Stimulated activated CD8-positive, alpha-beta memory T cell treated with anti-CD3 and anti-CD28 coated beads, Interleukin-12 subunit alpha, Interleukin-12 subunit beta, amount 100 ng/mL, for 24 hours (primary cell): ENCODE results near the gene BCAM.
"Not testable (repeated sequence)": the region's sequence is repeated elsewhere in the genome, so short reads cannot be mapped to it uniquely, and the experiment has no call there.

Source experiments
- DNase-seq: peaks from one replicate; pipeline ENCODE4 v3.0.0-alpha.2; 2020; ENCODE audit errors: extremely low read depth

The BCAM gene

GRCh38 chr19:44808463-44809371, at the start of gene BCAM:
Gene BCAM, plus strand, starts transcription at chr19:44809103. Its CDS starts 22 bp downstream, at chr19:44809125.
- no peak for DNase-seq

DNA sequence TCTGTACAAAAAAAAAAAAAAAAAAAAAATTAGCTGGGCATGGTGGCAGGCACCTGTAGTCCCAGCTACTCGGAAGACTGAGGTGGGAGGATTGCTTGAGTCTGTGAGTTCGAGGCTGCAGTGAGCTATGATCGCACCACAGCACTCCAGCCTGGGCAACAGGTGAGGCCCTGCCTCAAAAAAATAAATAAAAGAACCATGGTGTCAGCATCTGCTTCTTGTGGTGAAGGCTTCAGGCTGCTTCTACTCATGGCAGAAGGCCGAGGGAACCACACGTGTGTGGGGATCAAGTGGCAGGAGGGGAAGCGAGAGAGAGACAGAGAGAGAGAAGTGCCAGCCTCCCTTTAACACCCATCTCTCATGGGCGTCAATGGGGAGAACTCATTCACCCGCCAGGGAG, 46.9 kb upstream of the BCAM start:
- DNase-seq: no peak

DNA sequence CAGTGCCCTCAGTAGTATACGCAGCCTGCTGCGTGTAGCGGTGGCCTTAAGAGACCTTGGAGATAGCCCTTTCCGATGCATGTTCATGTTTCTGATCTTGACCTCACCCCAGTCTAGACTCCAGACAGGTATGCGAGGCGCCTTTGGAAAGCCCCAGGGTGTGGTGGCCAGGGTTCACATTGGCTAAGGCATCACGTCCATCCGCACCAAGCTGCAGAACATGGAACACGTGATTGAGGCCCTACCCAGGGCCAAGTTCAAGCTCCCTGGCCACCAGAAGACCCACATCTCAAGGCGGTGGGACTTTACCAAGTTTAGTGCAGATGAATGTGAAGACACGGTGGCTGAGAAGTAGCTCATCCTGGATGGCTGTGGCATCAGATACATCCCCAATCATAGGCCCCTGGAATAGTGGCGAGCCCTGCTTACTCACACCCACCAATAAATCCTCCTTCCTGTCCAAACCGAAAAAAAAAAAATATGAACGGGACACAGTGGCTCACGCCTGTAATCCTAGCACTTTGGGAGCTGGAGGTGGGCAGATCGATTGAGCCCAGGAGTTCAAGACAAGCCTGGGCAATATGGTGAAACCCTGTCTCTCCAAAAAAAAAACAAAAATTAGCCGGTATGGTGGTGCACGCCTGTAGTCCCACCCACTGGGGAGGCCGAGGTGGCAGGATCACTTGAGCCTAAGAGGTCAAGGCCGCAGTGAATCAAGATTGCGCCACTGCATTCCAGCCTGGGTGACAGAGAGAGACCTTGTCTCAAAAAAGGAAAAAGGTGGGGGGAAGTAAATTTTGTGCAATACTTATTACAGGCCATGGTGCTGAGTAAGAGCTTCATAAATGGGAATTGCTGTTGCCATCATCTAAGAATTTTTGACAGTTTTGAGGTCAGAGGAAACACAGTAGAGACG, 43.6 kb upstream of the BCAM start:
- DNase-seq: no peak

DNA sequence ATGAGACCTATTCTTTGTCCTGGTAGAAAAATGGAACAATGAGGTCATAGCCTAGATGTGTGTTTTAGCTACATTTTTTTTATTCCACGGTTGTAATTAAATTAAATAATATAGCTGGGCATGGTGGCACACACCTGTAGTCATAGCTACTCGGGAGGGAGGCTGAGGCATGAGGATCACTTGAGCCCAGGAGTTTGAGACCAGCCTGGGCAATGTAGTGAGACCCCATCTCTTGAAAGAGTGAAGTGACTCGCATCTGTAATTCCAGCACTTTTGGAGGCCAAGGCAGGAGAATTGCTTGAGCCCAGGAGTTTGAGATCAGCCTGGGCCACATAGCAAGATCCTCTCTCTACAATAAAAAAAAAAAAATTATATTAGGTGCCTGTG, 43.0 kb upstream of the BCAM start:
- DNase-seq: no peak

DNA sequence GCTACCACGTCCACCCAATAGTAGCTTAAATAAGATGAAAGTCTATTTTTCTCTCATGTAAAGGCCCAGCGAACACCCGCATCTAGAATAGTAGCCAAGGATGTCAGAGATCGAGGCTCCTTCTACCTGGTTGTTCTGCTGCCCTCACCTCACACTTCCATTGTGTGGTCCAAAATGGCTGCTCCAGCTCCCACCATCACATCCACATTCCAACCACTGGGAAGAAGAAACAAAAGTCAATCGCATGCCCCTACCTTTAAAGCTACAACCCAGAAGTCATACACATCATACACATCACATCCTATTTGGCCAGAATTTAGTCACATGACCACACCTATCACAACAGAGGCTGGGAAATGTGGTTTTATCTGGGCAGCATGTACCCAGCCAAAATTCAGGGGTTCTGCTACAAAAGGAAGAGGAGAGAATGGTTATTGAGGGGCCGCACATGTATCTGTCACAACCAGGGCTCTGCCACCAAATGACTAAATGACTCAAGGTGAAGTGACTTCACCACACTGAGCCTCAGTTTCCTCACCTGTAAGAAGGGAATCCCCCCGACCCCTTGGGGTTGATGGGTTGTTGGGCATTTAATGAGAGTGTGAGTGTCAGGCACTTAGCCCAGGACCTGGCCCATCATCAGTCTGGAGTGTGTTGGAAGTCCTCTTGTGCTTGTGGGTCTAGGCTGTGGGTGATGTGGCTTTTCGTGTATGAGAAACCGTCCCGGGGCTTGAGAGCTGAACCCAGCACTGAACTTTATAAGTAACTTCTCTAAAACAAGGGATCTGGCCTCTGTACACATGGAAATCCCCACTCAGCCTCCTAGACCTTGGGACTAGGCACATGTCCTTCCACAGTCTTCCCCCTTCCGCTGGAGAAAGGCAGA, 41.4 kb upstream of the BCAM start:
- DNase-seq: no peak

- peak; percentile 92 for DNase-seq
Observed at GRCh38 chr19:44770550-44771257, 38.2 kb upstream of the BCAM start.

DNA sequence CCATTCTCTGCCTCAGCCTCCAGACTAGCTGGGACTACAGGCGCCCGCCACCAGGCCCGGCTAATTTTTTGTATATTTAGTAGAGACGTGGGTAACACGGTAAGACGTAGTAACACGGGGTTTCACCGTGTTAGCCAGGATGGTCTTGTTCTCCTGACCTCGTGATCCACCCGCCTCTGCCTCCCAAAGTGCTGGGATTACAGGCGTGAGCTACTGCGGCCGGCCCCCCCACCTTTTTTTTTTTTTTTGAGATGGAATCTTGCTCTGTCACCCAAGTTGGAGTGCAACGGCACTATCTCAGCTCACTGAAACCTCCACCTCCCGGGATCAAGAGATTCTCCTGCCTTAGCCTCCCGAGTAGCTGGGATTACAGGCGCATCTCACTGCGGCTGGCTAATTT, 36.8 kb upstream of the BCAM start:
- not testable (repeated sequence) for DNase-seq

GRCh38 chr19:44772959-44773358, 35.9 kb upstream of the BCAM start:
- DNase-seq: no peak

DNA sequence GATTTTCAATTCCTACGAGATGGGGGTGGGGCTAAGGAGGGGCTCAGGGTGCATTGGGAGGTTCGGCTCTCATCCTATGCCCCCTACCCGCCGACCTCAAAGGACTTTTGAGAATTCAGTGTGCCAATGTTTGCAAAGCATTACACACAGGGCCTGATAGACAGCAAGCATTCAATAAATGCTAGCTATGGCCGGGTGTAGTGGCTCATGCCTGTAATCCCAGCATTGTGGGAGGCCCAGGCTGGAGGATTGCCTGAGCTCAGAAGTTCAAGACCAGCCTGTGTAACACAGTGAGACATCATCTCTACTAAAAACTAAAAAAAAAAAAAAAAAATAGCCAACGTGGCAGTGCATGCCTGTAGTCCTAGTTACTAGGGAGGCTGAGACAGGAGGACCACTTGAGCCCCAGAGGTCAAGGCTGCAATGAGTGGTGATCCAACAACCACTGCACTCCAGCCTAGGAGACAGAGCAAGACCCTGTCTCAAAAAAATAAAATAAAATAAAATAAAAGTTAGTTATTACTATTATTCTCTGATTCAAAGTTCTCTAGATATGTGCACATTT, 33.1 kb upstream of the BCAM start:
- DNase-seq: no peak

- DNase-seq: no peak
Observed at GRCh38 chr19:44776402-44777096, 32.4 kb upstream of the BCAM start.

GRCh38 chr19:44777715-44778347, 31.1 kb upstream of the BCAM start, which contains the start of gene CBLC:
Gene CBLC, plus strand, starts transcription at chr19:44777890. Its CDS starts 42 bp downstream, at chr19:44777932.
- no peak for DNase-seq

GRCh38 chr19:44779150-44779549, 29.8 kb upstream of the BCAM start:
- DNase-seq: no peak

GRCh38 chr19:44781694-44782093, 27.2 kb upstream of the BCAM start:
- DNase-seq: not testable (repeated sequence)

- no peak for DNase-seq
Observed at GRCh38 chr19:44782729-44783128, 26.2 kb upstream of the BCAM start.

DNA sequence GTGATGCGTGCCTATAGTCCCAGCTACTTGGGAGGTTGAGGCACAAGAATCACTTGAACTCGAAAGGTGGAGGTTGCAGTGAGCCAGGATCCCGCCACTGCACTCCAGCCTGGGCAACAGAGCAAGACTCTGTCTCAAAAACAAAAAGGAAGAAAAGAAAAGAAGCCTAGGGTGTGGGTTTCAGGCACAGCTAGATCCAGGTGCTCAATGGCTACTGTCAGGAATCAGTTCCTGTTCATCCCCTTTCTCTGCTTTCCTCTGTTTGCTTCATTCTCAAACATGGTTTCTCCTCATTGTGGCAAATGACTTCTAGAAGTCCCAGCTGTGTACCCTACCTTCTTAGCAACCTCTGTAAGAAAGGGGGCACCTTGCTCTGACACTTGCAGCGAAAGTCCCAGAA, 25.4 kb upstream of the BCAM start:
- no peak for DNase-seq

DNA sequence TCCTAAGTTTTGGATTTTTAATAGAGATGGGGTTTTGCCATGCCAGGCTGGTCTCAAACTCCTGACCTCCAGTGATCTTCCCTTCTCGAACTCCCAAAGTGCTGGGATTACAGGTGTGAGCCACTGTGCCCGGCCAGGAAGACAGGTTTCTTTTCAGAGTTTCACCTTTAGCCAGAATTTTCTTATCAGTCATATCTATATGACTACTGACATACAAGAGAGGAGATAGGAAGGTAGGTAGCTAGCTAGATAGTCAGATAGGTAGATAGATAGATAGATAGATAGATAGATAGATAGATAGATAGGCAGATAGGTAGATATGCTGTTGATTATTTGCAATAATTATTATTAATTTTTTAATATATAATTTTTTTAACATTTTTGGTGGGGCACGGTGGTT, 23.6 kb upstream of the BCAM start:
- no peak for DNase-seq

GRCh38 chr19:44785993-44786392, 22.9 kb upstream of the BCAM start:
- no peak for DNase-seq

DNA sequence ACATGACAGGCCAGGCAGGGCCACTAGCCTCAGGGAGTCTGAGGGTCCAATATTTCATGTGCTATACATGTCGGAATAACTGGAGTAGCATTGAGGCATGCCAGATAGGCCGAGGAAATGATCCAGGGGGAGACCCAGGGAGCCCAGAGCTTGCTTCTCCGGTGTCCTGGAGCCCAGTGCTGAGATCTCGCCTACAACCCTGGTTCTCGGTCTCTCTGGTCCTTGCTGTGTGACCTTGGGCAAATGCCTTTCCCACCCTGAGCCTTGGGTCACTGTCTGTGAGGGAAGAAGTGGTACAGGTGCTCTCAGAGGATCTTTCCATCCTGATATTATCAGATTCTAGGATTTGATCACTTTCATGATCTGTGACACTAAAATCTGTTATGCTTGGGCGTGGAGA, 19.9 kb upstream of the BCAM start:
- DNase-seq: no peak

DNA sequence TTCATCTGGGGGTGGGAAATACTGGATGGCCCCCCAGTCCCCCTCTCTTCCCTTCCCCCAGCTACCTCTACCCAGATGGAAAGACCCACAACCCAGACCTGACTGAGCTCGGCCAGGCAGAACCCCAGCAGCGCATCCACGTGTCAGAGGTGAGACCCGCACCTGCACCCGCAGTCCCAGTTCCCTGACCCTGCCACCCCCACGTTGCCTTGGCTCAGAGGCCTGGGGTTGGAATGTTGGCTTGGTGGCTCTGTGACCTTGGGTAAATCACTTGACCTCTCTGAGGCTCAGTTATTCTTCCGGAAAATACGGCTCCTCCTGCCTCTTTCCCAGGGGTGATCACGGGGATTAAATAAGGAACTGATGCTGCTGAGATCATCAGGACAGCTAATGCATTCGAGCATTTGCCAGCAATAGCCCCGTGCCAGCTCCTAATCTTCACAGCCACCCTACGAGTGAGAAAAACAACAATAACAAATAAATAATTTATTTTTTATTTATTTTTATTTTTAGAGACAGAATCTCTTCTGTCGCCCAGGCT, 18.9 kb upstream of the BCAM start:
- DNase-seq: no peak
